Measurements from ENCODE around the gene PTMS. TPM values are rescaled to one million over a fixed set of nuclear protein-coding genes. Genes with fewer than 3 reads are reported as not detected.
A peak's percentile ranks its signal among the peaks of the same experiment; 100 is the strongest.

PTMS gene
- total and polyA plus RNA-seq, 2 of the 13 experiments (the other 11 are each of a cell fraction or from before 2014, with no cell fraction given), result 40.5 to 82.4 TPM

- TF ChIP-seq ZNF646 (CRISPR knock-in tag; IDR thresholded peaks at IDR 0.05) (peak; percentile 67; the same call in 1 of the 2 replicates), POLR2G (IDR thresholded peaks at IDR 0.05; ENCODE audit: low read depth, low read length) (no peak), ZNF766 (CRISPR knock-in tag; IDR thresholded peaks at IDR 0.05; ENCODE audit: borderline replicate concordance) (no peak), MXD1 (CRISPR knock-in tag; IDR thresholded peaks at IDR 0.05) (no peak), CEBPZ (IDR thresholded peaks at IDR 0.05; ENCODE audit: low read length) (no peak), ATF7 (IDR thresholded peaks at IDR 0.05) (no peak), ATF7 (CRISPR knock-in tag; IDR thresholded peaks at IDR 0.05) (0 out of 2 replicates have a peak, but pooled peaks have one; percentile 12), IKZF1 (IDR thresholded peaks at IDR 0.05) (0 out of 2 replicates have a peak, but pooled peaks have one; percentile 39), JUN (CRISPR knock-in tag; IDR thresholded peaks at IDR 0.05) (no peak), ZNF282 (IDR thresholded peaks at IDR 0.05; ENCODE audit: partially characterized antibody) (no peak), NR2F1 (CRISPR knock-in tag; IDR thresholded peaks at IDR 0.05) (no peak), KDM1A (CRISPR knock-in tag; IDR thresholded peaks at IDR 0.05) (no peak), JUND (CRISPR knock-in tag; IDR thresholded peaks at IDR 0.05) (no peak), POLR2A (IDR thresholded peaks at IDR 0.05; ENCODE audit: insufficient read depth in 1 of 2, low read depth in 2 of 2, low read length in 2 of 2) (peak; percentile 50 to 54; a peak in 2 of 4 replicates), ZFAT (CRISPR knock-in tag; conservative IDR thresholded peaks at IDR 0.05) (no peak), ZNF703 (CRISPR knock-in tag; IDR thresholded peaks at IDR 0.05; ENCODE audit: borderline replicate concordance) (no peak), ZNF777 (CRISPR knock-in tag; IDR thresholded peaks at IDR 0.05) (no peak), ZNF850 (CRISPR knock-in tag; conservative IDR thresholded peaks at IDR 0.05) (no peak), KMT2B (CRISPR knock-in tag; IDR thresholded peaks at IDR 0.05) (no peak)
- TF ChIP-seq, protein P1, sequence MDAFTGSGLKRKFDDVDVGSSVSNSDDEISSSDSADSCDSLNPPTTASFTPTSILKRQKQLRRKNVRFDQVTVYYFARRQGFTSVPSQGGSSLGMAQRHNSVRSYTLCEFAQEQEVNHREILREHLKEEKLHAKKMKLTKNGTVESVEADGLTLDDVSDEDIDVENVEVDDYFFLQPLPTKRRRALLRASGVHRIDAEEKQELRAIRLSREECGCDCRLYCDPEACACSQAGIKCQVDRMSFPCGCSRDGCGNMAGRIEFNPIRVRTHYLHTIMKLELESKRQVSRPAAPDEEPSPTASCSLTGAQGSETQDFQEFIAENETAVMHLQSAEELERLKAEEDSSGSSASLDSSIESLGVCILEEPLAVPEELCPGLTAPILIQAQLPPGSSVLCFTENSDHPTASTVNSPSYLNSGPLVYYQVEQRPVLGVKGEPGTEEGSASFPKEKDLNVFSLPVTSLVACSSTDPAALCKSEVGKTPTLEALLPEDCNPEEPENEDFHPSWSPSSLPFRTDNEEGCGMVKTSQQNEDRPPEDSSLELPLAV (CRISPR knock-in tag; conservative IDR thresholded peaks at IDR 0.05; ENCODE audit: low read depth), result no peak
Measured at GRCh38 chr12:6817662-6818157, 51.5 kb downstream of the PTMS start (continued).

Measured in HepG2 (cell line).